Measurements from ENCODE around the gene MAT2A.
A peak's percentile ranks its signal among the peaks of the same experiment; 100 is the strongest.

Gene MAT2A
- 88.9 to 238 (median 137) reads per million in 18 experiments for total RNA-seq

DNA sequence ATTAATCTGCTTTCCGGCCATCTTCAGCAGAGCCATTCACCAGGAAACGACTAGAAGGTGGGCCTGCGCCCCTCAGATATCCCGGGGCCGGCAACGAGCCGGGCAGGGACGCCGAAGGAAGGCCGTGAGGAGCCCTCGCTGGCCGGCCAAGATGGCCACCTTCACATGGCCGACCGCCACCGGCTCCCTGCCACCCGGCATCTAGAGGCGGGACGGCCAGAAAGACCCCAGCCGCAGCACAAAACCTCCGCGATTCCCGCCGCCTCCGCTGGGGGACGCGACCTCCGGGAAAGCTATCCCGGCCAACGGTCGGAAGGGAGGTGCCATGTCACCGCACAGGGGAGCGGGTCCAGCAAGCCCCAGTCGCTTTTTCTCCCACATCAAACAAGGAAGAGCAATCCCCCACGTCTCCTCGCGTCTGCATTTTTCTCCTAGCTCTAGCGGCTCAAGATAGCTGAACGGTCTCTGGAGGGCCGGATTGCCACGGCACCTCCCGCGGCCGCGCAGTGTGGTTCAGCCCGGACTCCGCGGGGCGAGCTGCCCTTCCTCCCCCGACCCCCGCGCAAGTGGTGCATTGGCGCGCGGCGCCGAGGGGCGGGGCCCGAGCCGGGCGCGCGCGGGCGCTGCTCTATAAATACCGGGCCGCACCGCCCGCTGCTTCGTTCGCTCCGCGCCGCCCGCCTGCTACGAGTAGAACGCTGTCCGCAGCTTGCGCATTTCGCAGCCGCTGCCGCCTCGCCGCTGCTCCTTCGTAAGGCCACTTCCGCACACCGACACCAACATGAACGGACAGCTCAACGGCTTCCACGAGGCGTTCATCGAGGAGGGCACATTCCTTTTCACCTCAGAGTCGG, at the start of gene MAT2A:
TSS of gene MAT2A (plus strand) at position 662 of the 854 bp plus-strand sequence. CDS start at position 782, 120 bp downstream.
- DNase-seq = peak; percentile 90 to 93

DNA sequence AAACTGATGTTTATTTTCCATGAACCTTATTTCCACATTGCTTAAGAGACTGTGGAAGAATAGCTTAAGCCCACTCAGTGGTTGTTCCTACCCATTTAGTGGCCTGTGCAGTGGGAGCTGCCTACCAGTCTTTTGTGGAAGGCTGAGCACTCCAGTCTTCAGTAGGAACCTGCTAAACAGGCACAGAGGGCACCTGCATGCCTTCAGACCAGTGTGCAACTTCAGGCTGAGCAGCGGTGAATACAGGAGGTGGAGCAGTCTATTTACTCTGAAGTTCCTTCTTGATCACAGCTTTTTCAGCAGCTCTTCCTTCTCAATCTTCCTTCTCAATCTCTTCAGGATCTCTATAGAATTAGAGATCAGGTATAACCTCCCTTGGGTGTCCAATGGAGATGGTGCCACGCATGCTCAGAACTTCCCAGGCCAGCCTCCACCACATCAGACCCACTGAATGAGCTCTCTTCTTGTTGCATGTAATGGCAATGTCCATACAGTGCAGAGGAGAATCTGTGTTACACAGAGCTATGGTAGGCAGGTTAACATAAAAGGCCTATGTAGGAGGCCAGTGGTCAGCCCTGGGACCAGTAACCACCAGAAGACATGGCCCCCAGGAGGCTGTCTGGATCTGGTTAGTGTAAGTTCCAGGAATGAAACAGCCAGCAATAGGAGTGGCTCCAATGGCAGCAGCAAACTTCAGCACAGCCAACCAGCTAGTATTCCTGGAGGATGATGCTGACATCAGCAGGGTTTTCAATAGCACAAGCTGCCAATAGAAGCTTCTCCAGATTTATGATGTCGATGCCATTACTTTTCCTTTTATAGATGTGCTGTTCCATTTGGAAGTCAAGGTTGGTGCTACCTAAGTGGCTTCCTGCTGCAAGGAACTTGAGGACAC, 47.9 kb upstream of the MAT2A start:
- no peak for DNase-seq

DNA sequence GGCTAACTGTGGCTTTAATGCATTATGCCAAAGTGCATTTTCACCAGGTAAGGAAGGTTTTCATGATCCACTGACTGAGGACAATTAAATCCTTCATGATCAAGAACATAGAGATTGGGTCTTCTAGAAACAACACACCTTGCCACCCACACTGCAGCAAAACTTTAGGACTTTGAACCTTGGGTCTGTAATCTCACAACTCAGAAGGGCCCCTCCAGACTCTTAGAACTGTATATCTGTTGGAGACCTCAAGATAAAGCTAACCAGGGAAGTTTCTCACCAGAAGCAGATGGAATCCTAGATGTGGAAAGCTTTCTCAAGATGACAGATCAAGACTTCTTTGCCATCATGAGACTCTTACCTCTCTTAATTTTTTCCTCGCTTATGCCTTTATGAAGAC, 42.5 kb upstream of the MAT2A start:
- DNase-seq = no peak

DNA sequence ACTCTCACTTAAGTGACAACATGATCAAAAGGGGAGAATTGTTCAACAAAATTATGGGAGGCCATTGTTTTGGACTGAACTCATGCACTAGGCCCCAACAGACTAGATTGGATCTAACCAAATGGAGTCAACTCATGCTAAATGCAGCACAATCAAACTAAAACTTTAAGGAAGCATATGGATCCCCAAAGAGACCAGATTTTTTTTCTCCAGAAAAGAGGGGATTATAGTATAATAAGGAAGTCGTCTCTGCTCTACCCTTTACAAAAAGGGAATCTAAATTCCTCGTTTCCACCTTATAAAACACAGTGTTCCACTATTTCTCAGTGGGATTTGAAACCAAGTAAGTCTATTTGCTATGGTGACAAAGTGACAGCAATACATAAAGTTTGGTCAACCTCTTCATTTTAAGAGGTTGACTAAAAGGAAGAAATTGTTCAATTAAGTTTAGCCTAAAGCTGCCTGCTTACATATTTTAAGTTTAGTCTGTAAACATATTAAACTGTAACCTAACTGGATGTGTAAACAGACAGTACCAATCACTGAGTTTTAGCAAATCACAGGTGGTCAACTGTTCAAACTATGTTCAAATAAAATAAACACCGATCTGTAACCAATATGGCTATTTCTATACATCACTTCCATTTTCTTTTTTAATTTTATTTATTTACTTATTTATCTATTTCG, 40.9 kb upstream of the MAT2A start:
- no peak for DNase-seq

DNA sequence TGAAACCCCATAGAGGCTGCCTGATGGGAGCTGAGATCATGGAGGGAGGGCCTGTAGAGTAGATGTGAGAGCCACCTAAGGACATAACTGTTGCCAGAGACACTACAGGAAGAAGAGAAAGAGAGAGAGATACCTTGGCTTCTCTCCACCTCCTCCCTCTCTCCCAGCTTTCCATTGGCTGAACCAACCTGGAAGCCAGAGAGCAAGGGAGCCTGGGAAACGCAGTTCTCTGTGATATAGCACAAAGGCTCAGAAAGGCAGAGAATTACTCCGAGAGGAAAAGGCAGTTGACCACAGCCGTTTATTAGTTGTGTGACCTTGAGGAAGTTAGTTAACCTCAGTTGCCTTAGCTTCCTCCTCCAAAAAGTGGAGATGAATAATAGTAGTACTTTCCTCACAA, 37.7 kb upstream of the MAT2A start:
- peak; percentile 88 to 92 for DNase-seq

DNA sequence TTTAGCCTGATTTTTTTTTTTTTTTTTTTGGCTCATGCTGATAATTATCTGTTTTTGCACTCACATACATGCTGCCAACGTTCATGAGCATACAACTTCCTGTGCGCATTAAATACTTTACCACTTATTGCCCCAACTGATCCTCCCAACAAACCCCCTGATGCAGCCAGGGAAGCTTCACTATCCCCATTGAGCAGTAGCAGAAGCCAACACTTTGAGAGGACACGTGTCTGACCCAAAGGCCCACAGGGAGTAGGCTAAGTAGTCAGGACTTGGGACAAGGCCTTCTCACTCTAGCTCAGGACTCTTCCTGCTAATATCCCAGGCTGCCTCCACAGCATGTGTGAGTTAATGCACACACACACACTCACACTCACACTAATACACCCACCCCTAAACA, 36.2 kb upstream of the MAT2A start:
- DNase-seq = no peak

DNA sequence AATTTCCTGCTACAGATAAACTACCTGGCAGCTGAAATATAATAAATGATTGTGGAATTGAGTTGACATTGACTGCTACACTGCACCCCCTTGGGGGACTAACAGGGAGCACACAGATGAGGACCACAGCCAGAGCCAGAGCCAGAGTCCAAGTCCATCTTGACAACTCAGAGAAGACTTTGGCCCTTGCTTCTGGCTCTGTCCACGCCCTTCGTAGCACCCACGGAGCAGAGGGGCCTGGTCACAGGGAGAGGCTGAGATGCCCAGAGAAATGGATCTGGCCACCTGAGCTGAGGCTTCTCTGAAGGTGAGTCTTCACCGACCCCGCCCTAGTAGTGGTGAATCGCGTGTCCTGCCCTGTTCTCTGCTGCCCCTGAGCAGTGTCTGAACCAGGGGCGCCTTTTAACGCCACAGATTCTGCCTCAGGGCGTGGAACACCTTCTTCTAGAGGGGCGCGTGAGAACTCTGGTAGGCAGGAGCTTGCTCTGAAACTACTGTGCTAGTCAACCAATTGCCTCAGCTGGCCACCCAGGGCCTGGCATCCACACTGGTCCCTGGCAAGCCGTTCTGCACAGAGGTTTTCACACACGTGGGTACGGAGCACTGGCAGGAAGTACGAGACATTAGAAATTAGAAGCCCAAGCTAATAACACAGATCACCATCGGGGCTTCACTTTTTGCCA, 35.7 kb upstream of the MAT2A start:
- DNase-seq = no peak

DNA sequence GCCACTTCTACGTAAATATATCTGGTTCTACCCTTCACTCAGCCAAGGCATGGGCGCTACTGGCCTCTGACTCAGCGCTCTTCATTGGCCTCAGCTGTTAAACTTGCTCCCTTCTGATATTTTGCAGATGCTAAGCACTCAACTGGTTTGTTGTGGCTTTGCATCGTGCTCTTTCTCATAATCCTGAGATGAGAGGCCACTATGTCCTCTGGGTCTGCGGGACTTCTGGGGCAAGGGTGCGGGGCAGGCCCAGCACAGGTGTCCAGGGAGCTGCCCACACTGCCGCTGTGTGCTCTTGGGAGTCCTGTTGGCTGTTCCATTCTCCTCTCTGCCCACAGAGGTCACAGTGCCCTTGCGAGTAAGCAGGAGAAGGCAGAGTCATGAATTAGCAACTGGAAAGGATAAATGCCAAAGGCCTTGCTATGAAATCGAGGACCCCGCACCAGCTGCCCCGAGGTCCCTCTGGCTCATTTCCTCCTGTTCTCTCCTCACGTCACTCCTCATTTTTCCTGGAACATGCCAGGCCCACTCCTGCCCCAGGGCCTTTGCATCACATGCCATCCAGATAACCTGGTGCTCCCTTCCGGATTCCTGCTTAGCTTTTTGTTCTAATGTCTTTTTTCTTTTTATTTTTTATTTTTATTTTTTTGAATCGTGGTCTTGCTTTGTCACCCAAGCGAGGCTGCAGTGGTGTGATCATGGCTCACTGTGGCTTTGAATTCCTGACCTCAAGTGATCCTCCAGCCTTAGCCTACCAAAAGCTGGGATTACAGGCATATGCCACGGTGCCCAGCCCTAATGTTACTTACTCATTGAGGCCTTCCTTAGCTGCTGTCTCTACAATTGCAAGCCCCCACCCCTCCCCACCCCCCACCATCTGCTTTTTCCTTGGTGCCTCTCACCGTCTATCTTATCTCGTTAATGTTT, 34.9 kb upstream of the MAT2A start:
- DNase-seq = no peak

DNA sequence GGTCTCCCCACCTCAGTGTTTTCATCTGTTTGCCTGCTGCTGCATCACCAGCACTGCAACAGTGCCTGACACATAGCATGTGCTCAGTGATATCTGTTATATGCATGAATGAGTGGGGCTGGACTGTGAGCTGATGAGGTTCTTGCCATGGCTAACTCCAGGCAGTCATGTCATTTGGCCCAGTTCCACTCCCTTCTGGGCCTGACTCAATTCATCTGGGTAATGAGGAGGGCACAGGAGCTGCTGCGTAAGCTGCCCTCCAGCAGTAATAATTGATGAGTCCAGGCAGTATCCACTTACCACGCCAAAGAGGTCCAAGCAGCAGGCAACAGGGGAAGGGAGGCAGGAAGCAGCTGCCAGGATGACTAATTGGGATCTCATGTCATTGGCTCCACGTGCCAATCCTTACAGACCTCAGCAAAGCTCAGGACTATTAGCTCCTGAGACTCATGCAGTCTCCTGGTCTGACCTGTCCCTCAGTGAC, 34.1 kb upstream of the MAT2A start:
- peak; percentile 32 to 61 for DNase-seq

DNA sequence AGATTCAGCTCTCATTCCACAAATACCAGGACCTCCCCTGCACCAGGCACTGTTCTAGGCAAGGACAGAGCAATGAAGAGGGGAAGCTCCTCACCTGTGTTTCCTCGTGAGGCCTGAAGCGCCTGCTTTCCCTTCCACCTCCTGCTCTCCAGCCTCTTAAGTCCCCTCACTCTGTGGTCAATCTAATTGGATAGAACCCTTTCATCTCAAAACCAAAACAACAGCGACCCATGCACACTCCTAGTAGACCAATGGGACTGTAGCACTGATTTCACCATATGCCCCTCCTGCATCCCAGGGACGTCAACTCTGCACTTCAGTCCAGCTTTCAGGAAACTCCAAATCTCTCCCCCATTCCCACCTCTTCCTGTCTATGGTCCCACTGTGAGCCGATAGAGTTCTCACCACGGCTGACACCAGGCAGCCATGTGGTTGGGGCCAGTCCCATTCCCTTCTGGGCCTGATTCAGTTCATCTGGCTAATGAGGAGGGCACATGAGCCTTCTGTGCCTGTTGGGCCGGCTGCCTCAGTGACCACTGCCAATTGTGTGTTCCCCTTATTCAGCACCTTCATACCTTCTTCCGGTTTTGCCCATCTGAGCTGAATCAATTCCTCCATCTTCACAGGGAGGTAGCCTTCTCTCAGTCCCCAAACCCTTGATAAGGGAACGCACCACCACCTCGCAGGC, 33.3 kb upstream of the MAT2A start:
- no peak for DNase-seq

DNA sequence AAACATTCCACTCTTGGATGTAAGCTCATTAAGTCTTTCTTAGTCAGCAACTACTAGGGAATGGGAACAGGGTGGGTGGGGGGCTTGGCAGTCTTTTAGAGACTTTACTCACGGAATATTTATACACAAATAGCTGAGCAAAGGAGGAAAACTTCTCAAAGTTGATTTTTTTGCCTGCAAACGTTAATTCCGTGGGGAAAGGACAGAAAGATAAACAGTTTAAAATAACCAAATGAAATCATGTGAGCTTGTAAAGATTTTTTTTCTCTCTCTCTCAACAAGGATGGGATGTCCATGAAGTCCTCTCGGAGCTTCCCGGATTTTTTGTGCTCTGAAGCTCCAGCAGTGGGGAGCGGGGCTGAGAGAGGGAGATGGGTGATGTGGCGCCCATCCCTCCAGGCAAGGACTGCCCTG, 32.2 kb upstream of the MAT2A start:
- DNase-seq = no peak

DNA sequence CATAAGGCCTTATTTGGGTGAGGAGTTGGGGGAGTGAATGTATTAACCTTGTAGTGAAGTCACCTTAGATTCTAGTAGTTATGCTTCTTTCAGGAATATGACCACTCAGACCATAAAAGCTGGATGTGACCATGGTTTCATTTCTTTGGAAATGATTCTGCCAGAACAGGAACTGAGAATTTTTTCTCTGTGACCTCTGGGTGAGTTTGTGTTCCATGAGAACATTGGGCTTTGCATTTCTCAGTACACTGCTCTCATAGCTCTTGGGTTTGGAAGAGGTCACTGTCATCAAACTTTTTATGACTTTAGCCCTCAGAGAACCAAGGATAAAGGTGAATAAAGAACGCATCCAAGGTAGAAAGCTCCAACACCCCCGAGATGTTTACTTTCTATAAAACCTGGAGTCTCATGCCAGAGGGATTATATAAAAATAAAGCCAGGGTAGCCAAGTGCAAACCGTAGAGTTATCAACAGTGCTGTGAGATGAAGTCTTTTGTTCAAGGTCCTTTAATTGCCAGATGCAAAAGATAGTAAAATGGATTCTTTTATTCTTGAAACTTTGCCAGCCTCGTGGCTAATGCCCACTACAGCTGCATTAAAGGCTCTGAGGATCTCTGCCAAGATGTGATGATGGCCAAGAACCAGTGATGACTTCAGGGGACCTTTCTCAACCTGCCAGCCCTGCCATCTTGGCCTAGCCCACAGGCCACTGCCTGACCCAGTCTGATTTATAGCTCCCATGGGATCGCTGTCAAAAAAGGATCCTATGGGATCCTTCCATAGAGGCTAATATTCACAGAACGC, 27.8 kb upstream of the MAT2A start:
- DNase-seq = peak; percentile 48 to 61

DNA sequence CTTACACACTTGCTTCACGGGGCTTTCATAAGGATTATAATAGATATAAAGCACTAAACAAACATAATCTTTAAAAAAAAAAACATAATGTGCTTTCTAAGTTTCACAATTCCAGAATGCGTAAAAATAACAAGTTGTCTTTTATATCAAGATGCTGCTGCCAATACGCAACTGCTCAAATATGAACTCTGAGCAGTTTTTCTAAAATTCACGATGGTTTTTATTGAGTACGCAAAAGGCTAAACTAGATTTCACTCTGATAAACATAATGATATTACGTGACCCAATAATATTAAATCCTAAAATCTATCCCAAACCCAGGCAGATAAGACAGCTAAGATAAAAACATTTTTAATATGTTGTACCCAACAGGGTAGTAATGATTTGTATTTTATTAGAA, 24.6 kb upstream of the MAT2A start:
- DNase-seq = no peak

DNA sequence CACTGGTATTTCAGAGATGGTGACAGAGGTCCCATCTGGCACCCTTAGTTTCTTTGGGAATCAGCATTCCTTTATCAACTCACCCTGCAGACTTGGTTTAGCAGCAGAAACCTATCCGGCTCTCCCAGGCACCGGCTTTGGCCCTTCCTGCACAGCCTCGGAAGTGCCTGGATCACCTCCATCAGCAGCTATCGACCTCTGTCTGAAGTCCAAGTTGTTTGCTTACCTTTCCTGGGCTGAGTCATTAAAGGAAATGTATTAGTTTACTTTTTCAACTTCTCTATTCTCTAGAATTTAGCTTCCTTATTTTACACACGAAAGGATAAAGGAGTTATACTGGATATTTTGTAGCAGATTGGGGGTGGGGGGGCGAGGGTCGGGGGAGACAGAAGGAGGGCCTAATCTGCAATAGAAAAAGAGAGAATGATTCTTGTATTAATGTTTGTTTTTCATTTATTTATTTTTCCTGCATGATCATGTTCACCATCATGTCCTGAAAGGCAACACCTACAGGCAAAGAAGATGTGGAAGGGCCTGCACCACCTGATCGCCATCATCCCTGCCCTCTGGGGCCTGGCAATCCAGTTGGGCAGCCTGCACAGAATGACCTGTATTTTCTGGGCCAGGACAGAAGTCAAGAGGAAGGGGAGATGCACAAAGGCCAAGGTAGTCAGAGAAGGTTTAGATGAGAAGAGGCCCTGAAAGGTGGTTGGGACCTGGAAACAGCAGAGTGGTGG, 22.1 kb upstream of the MAT2A start:
- DNase-seq = peak in 1 of 2 donors; percentile 35

DNA sequence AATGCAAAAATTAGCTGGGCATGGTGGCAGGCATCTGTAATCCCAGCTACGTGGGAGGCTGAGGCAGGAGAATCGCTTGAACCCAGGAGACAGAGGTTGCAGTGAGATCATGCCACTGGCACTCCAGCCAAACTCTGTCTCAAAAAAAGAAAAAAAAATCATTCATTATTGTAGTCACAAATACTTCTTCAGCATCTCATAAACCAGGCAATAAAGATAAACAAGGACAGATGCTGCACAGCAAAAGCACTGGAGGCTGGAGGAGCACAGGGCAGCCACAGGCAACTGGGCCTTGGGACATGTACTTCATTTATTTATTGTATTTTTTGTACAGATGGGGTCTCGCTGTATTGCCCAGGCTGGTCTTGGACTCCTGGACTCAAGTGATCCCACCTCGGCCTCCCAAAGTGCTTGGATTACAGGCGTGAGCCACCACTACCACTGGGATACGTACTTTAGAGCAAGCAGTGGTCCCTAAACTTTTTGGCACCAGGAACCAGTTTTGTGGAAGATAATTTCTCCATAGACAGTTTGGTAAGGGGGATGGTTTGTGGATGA, 16.8 kb upstream of the MAT2A start:
- no peak for DNase-seq

DNA sequence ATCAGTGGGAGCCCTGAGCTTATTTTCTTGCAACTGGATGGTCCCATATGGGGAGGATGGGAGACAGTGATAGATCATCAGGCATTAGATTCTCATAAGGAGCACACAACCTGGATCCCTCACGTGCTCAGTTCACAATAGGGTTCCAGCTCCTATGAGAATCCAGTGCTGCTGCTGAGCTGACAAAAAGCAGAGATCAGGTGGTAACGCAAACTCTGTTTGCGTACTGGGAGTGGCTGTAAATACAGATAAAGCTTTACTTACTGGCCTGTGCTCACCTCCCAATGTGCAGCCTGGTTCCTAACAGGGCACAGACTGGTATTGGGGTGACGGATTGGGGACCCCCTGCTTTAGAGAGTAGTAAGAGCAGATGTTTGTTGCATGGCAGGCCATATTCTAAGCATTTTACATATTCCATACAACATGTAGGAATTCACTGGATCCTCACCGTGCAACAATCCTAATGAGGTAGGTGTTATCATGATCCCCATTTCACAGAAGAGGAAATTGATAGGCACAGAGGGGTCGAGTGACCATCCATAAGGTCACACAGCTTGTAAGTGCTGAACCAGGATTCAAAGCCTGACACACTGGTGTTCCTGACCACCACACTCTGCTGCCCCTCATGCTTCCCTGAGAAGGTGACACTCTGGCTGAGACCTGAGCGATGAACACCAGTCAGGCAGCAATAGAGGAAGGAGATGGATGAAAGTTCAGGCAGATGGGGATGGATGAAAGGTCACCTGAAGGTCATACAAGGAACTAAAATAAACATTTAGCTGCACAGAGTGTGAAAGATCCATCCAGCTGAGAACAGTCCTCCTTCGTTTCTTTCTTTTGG, 15.7 kb upstream of the MAT2A start:
- DNase-seq = no peak

DNA sequence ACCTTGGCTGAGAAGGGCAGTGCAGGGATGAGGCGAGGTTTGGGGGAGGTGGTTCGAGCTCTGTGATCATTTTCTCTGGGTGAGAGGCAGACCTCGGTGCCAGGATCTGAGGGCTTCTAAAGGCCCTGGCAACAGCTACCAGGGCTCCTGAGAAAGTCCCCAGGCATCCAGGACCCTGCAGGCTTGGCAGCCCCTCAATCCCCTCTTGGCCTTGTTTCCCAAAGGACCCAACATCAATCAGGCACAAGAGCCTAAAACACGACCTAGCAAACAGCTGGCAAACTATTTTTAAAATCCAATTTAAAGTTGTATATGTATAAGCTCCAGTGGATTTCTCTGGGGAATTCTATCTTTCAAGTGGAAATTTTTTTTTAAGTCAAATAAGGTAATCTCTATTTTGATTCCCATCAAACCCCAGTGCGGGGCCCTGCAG, 15.0 kb upstream of the MAT2A start:
- DNase-seq = no peak
